HG03432 (cell line): ENCODE data around the gene EIF1AY.
"Not testable (repeated sequence)": the region's sequence is repeated elsewhere in the genome, so short reads cannot be mapped to it uniquely, and the experiment has no call there.

Experiments used
- ATAC-seq: cut with Tn5 transposase; IDR thresholded peaks from one replicate; pipeline ENCODE4 v1.9.1; 2021; ENCODE audit warnings: mild to moderate bottlenecking, moderate library complexity; ENCODE audit not compliant: unreplicated experiment

The EIF1AY gene

DNA sequence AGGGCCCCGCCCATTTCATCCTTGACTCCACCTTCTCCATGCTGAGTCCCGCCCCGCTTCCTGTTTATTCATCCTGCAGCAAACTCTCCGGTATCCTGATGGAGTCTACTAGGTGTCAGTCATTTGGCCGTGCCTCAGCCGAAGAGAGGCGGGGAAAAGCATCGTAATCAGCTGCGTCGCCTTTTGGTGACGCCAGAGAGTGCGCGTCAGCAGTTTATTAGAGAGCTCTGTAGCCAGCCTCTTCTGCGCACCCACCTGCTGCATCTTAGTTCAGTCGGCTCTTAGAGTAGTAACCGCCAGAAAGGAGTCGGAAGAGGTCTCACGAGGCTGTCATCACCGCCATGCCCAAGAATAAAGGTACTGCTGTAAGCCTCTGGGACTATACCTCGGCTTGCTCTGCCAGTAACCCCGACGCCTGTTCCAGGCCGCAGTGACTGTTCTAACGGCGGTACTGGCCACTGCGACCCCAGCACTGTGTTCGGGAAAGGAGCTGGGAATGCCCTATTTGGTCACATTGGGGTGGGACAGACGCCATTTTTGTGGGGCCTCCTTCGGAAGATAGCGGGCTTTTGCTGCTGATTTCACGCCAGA is at the start of gene EIF1AY:
Gene EIF1AY (plus strand): TSS at position 246 of the 591 bp plus-strand sequence. CDS start 96 bp downstream, at position 342.
- peak; percentile 98 for ATAC-seq

DNA sequence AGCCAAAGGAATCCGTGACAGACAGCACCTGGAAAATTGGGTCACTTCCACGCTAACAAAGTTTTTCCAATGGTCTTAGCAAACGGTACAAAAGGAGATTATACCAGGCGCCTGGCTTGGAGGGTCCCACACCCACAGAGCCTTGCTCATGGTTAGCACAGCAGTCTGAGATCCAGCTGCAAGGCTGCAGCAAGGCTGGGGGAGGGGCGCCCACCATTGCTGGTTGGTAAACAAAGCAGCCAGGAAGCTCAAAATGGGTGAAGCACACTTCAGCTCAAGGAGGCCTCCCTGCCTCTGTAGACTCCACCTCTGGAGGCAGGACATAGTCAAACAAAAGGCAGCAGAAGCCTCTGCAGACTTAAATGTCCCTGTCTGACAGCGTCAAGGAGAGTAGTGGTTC is 47.1 kb upstream of the EIF1AY start:
- ATAC-seq = no peak

GRCh38 chrY:20538186-20538585 is 37.4 kb upstream of the EIF1AY start:
- no peak for ATAC-seq

DNA sequence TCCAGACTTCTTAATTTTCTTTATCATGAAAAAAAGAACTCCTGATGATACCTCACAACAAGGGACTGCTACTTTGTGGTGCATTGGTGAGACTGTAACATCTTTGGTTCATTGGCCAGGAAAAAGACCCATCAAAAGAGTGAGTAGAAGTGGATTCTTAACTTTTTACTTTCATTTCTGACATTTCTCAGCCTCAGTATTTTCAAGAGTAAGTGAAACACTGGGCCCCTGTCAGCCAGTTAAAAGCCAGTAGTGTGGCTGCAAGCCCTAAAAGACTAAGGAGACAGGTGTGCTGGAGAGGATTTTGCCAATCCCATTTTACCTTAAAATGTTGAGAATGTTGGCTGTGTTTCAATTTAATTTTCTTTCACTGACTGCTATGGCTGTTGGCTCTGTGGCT is 36.6 kb upstream of the EIF1AY start:
- no peak for ATAC-seq

DNA sequence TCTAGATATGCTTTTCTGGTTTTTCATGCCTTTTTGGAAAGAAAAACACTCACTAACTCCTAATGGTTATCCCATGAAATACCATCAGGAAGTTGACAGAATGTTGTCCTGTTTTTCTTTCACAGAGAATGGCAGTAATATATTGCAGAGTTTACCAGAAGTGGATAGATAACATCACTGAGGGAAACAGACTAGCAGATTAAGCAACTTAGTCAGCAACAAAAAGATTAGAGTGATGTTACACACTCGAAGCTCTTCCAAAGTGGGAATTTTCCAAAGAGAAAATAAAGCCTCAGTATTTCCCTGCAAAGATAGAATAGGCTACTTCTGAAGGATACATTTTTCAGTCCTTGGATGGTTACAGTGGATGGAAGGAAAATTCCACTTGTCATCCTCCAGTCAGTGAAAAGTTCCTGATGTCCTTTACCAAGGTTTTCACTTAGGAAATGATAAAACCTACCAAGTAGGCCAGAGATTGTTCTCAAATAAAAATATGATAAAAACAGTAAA is 31.1 kb upstream of the EIF1AY start:
- ATAC-seq = no peak

GRCh38 chrY:20546071-20546470 is 29.5 kb upstream of the EIF1AY start:
- no peak for ATAC-seq

DNA sequence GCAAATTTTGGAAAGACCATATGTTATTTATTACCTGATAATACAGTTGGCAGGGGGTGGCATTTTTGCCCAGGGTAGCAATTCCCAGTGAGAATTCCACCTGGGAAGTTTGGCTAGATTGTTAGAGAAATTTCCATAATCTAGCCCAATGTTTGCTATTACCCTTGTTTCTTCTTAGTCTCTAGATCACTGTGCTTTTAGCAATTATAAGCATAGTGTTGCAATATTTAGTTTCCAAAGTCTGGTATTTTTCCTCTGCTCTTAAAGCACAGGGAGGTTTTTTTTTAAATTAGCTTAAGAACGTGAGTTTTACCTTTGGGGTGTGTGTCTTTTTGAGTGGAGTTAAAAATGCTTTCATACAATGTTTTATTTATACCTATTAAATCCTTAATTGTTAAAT is 26.3 kb upstream of the EIF1AY start:
- ATAC-seq = no peak

DNA sequence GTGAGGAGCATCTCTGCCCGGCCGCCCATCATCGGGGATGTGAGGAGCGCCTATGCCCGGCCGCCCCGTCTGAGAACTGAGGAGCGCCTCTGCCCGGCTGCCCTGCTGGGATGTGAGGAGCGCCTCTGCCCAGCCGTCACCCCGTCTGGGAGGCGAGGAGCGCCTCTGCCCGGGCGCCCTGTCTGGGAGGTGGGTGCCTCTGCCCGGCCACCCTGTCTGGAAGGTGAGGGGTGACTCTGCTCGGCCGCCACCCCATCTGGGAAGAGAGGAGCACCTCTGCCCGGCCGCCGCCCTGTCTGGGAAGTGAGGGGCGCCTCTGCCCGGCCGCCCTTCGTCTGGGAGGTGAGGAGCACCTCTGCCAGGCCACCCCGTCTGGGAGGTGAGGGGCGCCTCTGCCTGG is 23.7 kb upstream of the EIF1AY start:
- no peak for ATAC-seq

DNA sequence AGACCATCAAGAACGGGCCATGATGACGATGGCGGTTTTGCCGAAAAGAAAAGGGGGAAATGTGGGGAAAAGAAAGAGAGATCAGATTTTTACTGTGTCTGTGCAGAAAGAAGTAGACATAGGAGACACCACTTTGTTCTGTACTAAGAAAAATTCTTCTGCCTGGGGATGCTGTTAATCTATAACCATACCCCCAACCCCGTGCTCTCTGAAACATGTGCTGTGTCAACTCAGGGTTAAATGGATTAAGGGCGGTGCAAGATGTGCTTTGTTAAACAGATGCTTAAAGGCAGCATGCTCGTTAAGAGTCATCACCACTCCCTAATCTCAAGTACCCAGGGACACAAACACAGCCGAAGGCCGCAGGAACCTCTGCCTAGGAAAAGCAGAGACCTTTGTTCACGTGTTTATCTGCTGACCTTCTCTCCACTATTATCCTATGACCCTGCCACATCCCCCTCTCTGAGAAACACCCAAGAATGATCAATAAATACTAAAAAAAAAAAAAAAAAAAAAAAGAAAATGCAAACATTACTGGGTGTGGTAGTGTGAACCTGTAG is 22.7 kb upstream of the EIF1AY start:
- not testable (repeated sequence) for ATAC-seq

- ATAC-seq = no peak
Measured at GRCh38 chrY:20555820-20556219, 19.8 kb upstream of the EIF1AY start.

- no peak for ATAC-seq
Measured at GRCh38 chrY:20558677-20559076, 16.9 kb upstream of the EIF1AY start.

GRCh38 chrY:20559873-20560512 is 15.6 kb upstream of the EIF1AY start:
- ATAC-seq = no peak

DNA sequence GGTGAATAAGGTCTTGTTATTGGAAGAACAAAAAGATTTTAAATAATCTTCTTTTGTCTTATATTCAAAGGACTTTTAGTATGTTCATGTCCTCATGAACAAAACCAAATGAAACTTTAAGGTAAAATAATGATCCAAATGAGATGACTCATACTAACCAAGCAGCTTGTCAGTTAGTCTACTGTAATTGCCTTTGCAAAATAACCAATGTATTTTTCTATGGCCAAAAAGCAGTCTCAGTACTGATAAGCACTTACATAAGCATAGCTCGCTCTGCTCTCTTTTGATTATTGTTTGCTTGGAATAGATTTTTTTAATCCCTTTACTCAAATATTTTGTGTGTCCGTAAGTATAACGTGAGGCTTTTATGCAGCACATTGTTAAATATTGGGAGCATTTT is 4.3 kb upstream of the EIF1AY start:
- no peak for ATAC-seq

DNA sequence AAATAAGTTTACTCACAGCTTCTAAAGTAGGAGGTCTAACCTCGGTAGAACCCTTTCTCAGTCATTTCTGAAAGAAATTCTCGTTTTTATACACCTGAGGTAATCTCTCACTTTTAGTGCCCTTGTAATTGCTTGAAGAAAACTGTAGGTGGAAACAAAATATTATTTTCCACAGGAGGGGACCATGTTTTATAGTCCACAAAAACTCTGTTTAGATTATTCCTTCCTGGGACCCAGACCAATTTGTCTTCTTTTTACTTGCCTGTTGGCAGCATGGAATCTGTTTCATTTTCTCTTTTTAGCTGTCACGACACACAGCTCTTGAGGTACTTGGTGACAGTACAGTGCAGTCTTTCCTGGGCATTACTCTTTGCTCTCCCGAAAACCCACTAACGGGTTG is 930 bp downstream of the EIF1AY start:
- ATAC-seq = no peak

DNA sequence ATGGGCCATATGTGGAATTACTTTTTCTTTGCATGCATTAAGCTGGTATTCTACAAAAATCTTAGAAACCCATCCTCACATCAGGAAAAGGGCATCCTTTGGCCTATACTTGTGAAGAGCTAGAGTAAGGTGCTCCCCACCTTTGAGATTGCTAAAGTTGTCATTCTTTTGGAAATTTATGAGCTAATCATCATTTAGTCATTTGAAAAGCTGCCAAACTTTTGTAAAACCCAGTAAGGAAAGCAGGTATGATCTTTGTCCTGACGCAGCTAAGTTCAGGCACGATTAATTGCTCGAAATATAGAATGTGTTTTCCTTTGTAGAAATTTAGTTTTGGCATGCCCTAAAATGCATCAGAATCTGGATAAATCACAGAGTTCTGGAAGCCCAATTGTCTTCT is 2.6 kb downstream of the EIF1AY start:
- ATAC-seq = no peak

DNA sequence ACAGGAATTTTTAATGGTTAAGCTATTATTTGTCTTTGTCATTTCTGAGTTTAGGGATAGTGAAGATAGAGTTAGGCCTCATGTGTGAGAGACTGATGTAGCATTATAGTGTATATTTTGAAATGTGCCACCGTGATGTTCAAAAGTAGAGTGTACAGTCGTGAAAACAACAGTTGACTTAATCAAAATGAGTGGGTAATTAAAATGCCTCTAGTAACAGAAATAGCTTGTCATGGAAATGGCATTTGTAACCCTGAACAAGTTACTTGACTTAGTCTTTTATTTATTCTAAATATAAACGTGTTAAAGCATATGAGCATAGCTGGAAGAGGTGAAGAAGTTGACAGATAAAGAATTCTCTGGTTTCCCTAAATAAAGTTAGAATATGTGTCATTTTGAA is 6.1 kb downstream of the EIF1AY start:
- ATAC-seq = no peak

DNA sequence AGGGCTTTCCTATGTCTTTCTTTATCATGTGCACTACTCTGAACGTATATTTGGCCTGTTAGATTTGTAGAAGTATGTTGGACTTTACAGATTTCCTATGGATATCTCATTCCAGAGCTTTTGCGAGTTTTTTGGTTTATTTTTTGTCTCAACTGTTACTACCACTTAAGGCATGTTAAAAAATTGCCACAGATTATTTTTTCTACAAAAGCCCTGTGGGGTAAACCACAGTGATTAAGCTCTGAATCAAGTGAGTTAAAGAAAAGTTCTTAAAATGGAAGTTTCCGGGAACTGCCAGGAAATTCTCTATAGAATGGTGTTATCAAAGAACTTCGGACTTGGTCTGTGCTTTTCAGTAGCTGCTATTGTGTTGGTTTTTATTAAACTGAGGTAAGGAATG is 10.6 kb downstream of the EIF1AY start:
- no peak for ATAC-seq
